HCT116 (cell line): ENCODE data around the gene FRAS1. TPM values are rescaled to one million over a fixed set of nuclear protein-coding genes. Genes with fewer than 3 reads are reported as not detected.
A peak's percentile ranks its signal among the peaks of the same experiment; 100 is the strongest.

Experiments used
- ATAC-seq: fragments of 200-7000 bp; cut with Tn5 transposase; 2 replicates; pipeline ENCODE4 v1.9.1; 2020; ENCODE audit warnings: mild to moderate bottlenecking, moderate library complexity
- BruUV-seq: library from RNA; stranded (reverse); fragments of 400-500 nt; replicated peaks from 2 replicates; lab custom pipeline; 2021; lab: Mats Ljungman, UMichigan
- CTCF ChIA-PET: fragments of 300-600 bp; sonication (Branson Sonifier 250); formaldehyde crosslinking; loops from one replicate; lab custom pipeline; 2021; ENCODE audit warnings: antibody characterized with exemption; lab: Charles Lee
- POLR2A ChIA-PET: fragments of 300-600, 350-600 bp; sonication (Branson Sonifier 250); formaldehyde crosslinking; loops from one replicate; lab custom pipeline; 2021; ENCODE audit warnings: antibody characterized with exemption; lab: Charles Lee
- RAD21 ChIA-PET, 2 experiments: fragments of 300-600 bp; sonication (Branson Sonifier 250); formaldehyde crosslinking; loops; one replicate each; lab custom pipeline; 2023; ENCODE audit warnings: low total read pairs in 2 of 2; ENCODE audit not compliant: uncharacterized antibody in 2 of 2, unreplicated experiment in 2 of 2, low non-redundant PET in 1 of 2; lab: Charles Lee
- DNase-seq: peaks from one replicate; pipeline ENCODE4 v3.0.0-alpha.2; 2010; ENCODE audit warnings: low read depth, low spot score
- H2AFZ ChIP-seq: fragments of 200-600 bp; shearing (Covaris generic), sonication (generic); 2 replicates; pipeline ENCODE4 v1.6.1; 2017; ENCODE audit warnings: low read depth, mixed run types, mixed read lengths, antibody characterized with exemption, low read length; ENCODE audit not compliant: poor library complexity, severe bottlenecking
- H3K27ac ChIP-seq: 2 replicates; pipeline ENCODE4 v1.5.1; 2012; ENCODE audit warnings: low read depth, low read length
- H3K27me3 ChIP-seq: fragments of 200-600 bp; sonication (generic); 2 replicates; pipeline ENCODE4 v1.6.1; 2016; ENCODE audit warnings: mixed run types, low read length, mixed read lengths; ENCODE audit not compliant: insufficient read depth
- H3K36me3 ChIP-seq, 2 experiments: fragments of 200-500 bp in 1 of 2; fragments of 200-600 bp in 1 of 2; sonication (Bioruptor generic) in 1 of 2; sonication (generic) in 1 of 2; 2 replicates each; pipeline versions ENCODE4 v1.5.1 to v1.6.1; 2014 to 2016; ENCODE audit warnings: low read length in 2 of 2, inconsistent platforms in 1 of 2, mixed read lengths in 1 of 2, mixed run types in 1 of 2; ENCODE audit not compliant: insufficient read depth in 2 of 2, control insufficient read depth in 1 of 2
- H3K4me1 ChIP-seq, 2 experiments: fragments of 200-600 bp in 1 of 2; sonication (generic) in 1 of 2; 2 replicates each; pipeline versions ENCODE4 v1.5.1 to v1.6.1; 2012 to 2017; ENCODE audit warnings: low read length in 2 of 2, inconsistent platforms in 1 of 2, mild to moderate bottlenecking in 1 of 2, mixed read lengths in 1 of 2, mixed run types in 1 of 2, moderate library complexity in 1 of 2; ENCODE audit not compliant: insufficient read depth in 2 of 2, control insufficient read depth in 1 of 2
- H3K4me2 ChIP-seq: fragments of 200-600 bp; sonication (generic); 2 replicates; pipeline ENCODE4 v1.6.1; 2017; ENCODE audit warnings: mixed run types, low read length, mixed read lengths
- H3K4me3 ChIP-seq, 2 experiments: fragments of 200-600 bp in 1 of 2; sonication (generic) in 1 of 2; replicated peaks in 1 of 2; 2 replicates each; pipeline ENCODE4 v1.5.1; 2011 to 2016; ENCODE audit warnings: low read length in 2 of 2, control low read depth in 1 of 2, low read depth in 1 of 2, mild to moderate bottlenecking in 1 of 2, mixed read lengths in 1 of 2, mixed run types in 1 of 2
- H3K79me2 ChIP-seq: fragments of 200-600 bp; sonication (generic); 2 replicates; pipeline ENCODE4 v1.6.1; 2017; ENCODE audit warnings: mild to moderate bottlenecking, mixed run types, low read length, moderate library complexity, mixed read lengths; ENCODE audit not compliant: insufficient read depth
- H3K9ac ChIP-seq: fragments of 200-600 bp; sonication (generic); 2 replicates; pipeline ENCODE4 v1.6.1; 2016; ENCODE audit warnings: low read length, mixed read lengths
- H3K9me2 ChIP-seq: fragments of 200-600 bp; sonication (generic), shearing (Covaris generic); 2 replicates; pipeline ENCODE4 v1.6.1; 2017; ENCODE audit warnings: mixed run types, mild to moderate bottlenecking, moderate library complexity; ENCODE audit not compliant: insufficient read depth
- H3K9me3 ChIP-seq, 2 experiments: fragments of 200-500 bp in 1 of 2; fragments of 200-600 bp in 1 of 2; sonication (Bioruptor generic) in 1 of 2; sonication (generic) in 1 of 2; 2 replicates each; pipeline ENCODE4 v1.6.1; 2014 to 2017; ENCODE audit warnings: low read length in 2 of 2, mixed read lengths in 2 of 2, inconsistent platforms in 1 of 2, low read depth in 1 of 2, mild to moderate bottlenecking in 1 of 2, mixed run types in 1 of 2, moderate library complexity in 1 of 2; ENCODE audit not compliant: control insufficient read depth in 1 of 2, insufficient read depth in 1 of 2
- H4K20me1 ChIP-seq: fragments of 200-600 bp; sonication (generic), shearing (Covaris generic); 2 replicates; pipeline ENCODE4 v1.6.1; 2017; ENCODE audit warnings: mixed run types, mild to moderate bottlenecking, moderate library complexity; ENCODE audit not compliant: insufficient read depth
- ELF1 ChIP-seq: IDR thresholded peaks from 2 replicates; pipeline ENCODE4 v1.6.1; 2012; ENCODE audit warnings: low read depth, borderline replicate concordance
- FOSL1 ChIP-seq: IDR thresholded peaks from 2 replicates; pipeline ENCODE4 v1.6.1; 2012; ENCODE audit warnings: low read depth
- JUND ChIP-seq: IDR thresholded peaks from 2 replicates; pipeline ENCODE4 v1.6.1; 2012
- POLR2AphosphoS5 ChIP-seq: IDR thresholded peaks from 2 replicates; pipeline ENCODE4 v1.6.1; 2011; ENCODE audit warnings: mild to moderate bottlenecking, low read depth, low read length, moderate library complexity
- SP1 ChIP-seq: IDR thresholded peaks from 2 replicates; pipeline ENCODE4 v1.6.1; 2012; ENCODE audit warnings: low read depth
- TCF7L2 ChIP-seq: IDR thresholded peaks from 2 replicates; pipeline ENCODE4 v1.7.0; 2011; ENCODE audit warnings: borderline replicate concordance, inconsistent platforms; ENCODE audit not compliant: insufficient read depth, insufficient read length; ENCODE audit errors: extremely low read depth
- YY1 ChIP-seq: IDR thresholded peaks from 2 replicates; pipeline ENCODE4 v1.6.1; 2011; ENCODE audit warnings: low read length, low read depth, moderate library complexity, mild to moderate bottlenecking; ENCODE audit not compliant: insufficient replicate concordance; ENCODE audit errors: extremely low read depth
- ZFX ChIP-seq: fragments of 450-650 bp; IDR thresholded peaks from 2 replicates; pipeline ENCODE4 v1.6.1; 2017
- ZNF274 ChIP-seq: fragments of 200-500 bp; sonication (Bioruptor generic); IDR thresholded peaks from 2 replicates; pipeline ENCODE4 v1.6.1; 2014; ENCODE audit warnings: mild to moderate bottlenecking, low read depth, low read length, inconsistent platforms
- intact Hi-C: fragments of 100-400 bp; cut with micrococcal nuclease; formaldehyde crosslinking; loops from 2 replicates; pipeline ENCODE4 v1.10.0; 2022
- total RNA-seq: library from RNA; stranded (reverse); gene quantifications from one replicate; pipeline ENCODE4 v1.2.1, GENCODE V29; 2021; ENCODE audit not compliant: unreplicated experiment
- TF ChIP-seq, protein P1 (sequence below): IDR thresholded peaks from 2 replicates; pipeline ENCODE4 v1.6.1; 2012
- TF ChIP-seq, protein P2 (sequence below), 3 experiments: fragments of 200-600 bp in 1 of 3; sonication (generic) in 1 of 3; IDR thresholded peaks in 2 of 3; conservative IDR thresholded peaks in 1 of 3; 2 replicates each; pipeline ENCODE4 v1.5.1; 2012 to 2017; ENCODE audit warnings: low read depth in 2 of 3, low read length in 2 of 3, antibody characterized with exemption in 1 of 3, borderline replicate concordance in 1 of 3, control low read depth in 1 of 3, mild to moderate bottlenecking in 1 of 3, mixed read lengths in 1 of 3, mixed run types in 1 of 3, moderate library complexity in 1 of 3; ENCODE audit not compliant: insufficient read depth in 1 of 3
- TF ChIP-seq, protein P3 (sequence below): IDR thresholded peaks from 2 replicates; pipeline ENCODE4 v1.6.1; 2012; ENCODE audit warnings: low read depth

The FRAS1 gene
- total RNA-seq, 1 experiment from 2014 or later = 33.5 TPM

DNA sequence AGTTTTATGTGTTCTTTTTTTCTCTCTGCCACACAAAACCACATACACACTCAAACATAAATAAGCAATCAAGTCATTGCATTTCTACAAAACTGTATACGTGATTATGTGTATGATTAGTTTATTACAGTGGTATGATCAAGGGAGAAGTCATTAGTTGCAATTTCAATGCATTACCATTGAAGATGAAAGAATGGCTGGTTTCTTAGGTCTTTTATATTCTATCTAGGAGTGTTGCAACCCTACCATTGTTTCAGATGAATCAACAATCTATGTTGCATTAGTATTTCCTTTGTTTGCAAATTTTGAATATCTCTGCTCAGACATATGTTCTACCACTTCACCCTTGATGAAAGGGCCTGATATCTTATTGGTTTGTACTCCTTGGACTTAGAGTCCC is 501.3 kb downstream of the FRAS1 start (continued):
- TF ChIP-seq ELF1 (no peak), ZNF274 (no peak), YY1 (no peak), JUND (no peak)
- TF ChIP-seq, protein P1, sequence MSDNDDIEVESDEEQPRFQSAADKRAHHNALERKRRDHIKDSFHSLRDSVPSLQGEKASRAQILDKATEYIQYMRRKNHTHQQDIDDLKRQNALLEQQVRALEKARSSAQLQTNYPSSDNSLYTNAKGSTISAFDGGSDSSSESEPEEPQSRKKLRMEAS = no peak

DNA sequence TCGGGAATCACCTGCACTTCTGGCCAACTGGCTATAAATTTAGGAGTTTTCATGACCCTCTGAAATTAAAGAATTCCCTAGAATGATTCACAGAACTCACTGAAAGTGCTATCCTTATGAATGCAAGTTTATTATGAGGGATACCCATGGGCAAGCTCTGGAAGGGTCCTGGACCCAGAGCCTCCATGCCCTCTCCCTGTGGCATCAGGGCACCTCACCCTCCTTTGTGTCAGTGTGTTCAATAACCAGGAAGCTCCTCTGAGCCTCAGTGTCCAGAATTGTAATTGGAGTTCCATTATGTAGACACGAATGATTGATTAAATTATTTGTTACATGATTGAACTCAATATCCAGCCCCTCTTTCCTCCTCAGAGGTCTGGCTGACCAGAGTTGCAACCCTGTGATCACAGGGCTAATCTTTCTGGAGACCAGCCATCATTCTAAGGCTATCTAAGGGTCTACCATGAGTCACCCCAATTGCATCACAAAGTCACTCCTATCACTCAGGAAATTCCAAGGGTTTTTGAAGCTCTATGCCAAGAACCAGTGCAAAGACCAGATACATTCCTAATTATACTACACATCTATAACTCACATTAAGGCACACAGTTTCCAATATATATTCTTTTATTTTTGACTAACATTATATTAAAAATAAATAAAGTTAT is 503.3 kb downstream of the FRAS1 start:
- TSS peak; percentile 37 for BruUV-seq
- peak overlapping the region; percentile 50 for H3K9ac ChIP-seq
- ATAC-seq (peak; percentile 60), DNase-seq (peak; percentile 88)
- H3K79me2 ChIP-seq = peaks cover 50% of the 10 kb centered on the region
- no peaks in the 10 kb centered on the region for H4K20me1 ChIP-seq
- ChIA-PET POLR2A (interaction anchor here (0.7 to 2.2 kb wide), 4 partner anchors 9 to 26 kb away, joined by 3 to 9 read pairs (median 3); partner anchors contain the start of gene ANXA3), RAD21 (interaction anchor here in 1 of 2 experiments (0.9 kb wide), 1 partner anchor 9 kb away, joined by 3 read pairs; no protein-coding TSS in a partner anchor), CTCF (no interaction called here)
- no peak overlapping the region for H2AFZ ChIP-seq
- peak overlapping the region; percentile 65 for H3K4me2 ChIP-seq
- no peaks in the 10 kb centered on the region for H3K27me3 ChIP-seq
- TF ChIP-seq TCF7L2 = peak; percentile 46
- TF ChIP-seq, protein P2, sequence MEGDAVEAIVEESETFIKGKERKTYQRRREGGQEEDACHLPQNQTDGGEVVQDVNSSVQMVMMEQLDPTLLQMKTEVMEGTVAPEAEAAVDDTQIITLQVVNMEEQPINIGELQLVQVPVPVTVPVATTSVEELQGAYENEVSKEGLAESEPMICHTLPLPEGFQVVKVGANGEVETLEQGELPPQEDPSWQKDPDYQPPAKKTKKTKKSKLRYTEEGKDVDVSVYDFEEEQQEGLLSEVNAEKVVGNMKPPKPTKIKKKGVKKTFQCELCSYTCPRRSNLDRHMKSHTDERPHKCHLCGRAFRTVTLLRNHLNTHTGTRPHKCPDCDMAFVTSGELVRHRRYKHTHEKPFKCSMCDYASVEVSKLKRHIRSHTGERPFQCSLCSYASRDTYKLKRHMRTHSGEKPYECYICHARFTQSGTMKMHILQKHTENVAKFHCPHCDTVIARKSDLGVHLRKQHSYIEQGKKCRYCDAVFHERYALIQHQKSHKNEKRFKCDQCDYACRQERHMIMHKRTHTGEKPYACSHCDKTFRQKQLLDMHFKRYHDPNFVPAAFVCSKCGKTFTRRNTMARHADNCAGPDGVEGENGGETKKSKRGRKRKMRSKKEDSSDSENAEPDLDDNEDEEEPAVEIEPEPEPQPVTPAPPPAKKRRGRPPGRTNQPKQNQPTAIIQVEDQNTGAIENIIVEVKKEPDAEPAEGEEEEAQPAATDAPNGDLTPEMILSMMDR (IDR thresholded peaks at IDR 0.05 in 2 of 3, conservative IDR thresholded peaks at IDR 0.05 in 1 of 3; ENCODE audit: borderline replicate concordance in 1 of 3, insufficient read depth in 1 of 3, low read depth in 2 of 3, low read length in 2 of 3) = no peak
- TF ChIP-seq POLR2AphosphoS5 = peak; percentile 76
- TF ChIP-seq, protein P3, sequence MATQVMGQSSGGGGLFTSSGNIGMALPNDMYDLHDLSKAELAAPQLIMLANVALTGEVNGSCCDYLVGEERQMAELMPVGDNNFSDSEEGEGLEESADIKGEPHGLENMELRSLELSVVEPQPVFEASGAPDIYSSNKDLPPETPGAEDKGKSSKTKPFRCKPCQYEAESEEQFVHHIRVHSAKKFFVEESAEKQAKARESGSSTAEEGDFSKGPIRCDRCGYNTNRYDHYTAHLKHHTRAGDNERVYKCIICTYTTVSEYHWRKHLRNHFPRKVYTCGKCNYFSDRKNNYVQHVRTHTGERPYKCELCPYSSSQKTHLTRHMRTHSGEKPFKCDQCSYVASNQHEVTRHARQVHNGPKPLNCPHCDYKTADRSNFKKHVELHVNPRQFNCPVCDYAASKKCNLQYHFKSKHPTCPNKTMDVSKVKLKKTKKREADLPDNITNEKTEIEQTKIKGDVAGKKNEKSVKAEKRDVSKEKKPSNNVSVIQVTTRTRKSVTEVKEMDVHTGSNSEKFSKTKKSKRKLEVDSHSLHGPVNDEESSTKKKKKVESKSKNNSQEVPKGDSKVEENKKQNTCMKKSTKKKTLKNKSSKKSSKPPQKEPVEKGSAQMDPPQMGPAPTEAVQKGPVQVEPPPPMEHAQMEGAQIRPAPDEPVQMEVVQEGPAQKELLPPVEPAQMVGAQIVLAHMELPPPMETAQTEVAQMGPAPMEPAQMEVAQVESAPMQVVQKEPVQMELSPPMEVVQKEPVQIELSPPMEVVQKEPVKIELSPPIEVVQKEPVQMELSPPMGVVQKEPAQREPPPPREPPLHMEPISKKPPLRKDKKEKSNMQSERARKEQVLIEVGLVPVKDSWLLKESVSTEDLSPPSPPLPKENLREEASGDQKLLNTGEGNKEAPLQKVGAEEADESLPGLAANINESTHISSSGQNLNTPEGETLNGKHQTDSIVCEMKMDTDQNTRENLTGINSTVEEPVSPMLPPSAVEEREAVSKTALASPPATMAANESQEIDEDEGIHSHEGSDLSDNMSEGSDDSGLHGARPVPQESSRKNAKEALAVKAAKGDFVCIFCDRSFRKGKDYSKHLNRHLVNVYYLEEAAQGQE = no peak
- no peak for TF ChIP-seq ZFX
- TF ChIP-seq, protein P1 = no peak
- no peak for TF ChIP-seq SP1
- TF ChIP-seq YY1 = peak; percentile 39
- no peak for TF ChIP-seq FOSL1
- peaks cover 0 to 13% of the 10 kb centered on the region in 2 experiments; a peak in 1 of 4 replicates for H3K36me3 ChIP-seq
- peak overlapping the region; percentile 100 for H3K27ac ChIP-seq
- intact Hi-C loops = no loop called here
- H3K9me2 ChIP-seq = no peaks in the 10 kb centered on the region
- peak overlapping the region in 1 of 2 experiments; percentile 13; a peak in 1 of 4 replicates for H3K4me3 ChIP-seq
- H3K9me3 ChIP-seq = no peaks in the 10 kb centered on the region
- peaks cover 97 to 100% of the 10 kb centered on the region in 2 experiments for H3K4me1 ChIP-seq
